GM12864 (cell line): Measurements from ENCODE around the gene CAVIN2.

Experiments
- DNase-seq: peaks from one replicate; pipeline ENCODE4 v3.0.0-alpha.2; 2011; ENCODE audit warnings: low read depth
- H3K4me3 ChIP-seq: 2 replicates; pipeline ENCODE4 v1.5.1; 2011; ENCODE audit warnings: mild to moderate bottlenecking, low read depth, low read length, control low read depth
- TF ChIP-seq, protein P1 (sequence below): IDR thresholded peaks from 2 replicates; pipeline ENCODE4 v1.5.1; 2011; ENCODE audit warnings: low read depth, mild to moderate bottlenecking, moderate library complexity, low read length, control low read depth, inconsistent platforms; ENCODE audit errors: missing control alignments

The CAVIN2 gene

DNA sequence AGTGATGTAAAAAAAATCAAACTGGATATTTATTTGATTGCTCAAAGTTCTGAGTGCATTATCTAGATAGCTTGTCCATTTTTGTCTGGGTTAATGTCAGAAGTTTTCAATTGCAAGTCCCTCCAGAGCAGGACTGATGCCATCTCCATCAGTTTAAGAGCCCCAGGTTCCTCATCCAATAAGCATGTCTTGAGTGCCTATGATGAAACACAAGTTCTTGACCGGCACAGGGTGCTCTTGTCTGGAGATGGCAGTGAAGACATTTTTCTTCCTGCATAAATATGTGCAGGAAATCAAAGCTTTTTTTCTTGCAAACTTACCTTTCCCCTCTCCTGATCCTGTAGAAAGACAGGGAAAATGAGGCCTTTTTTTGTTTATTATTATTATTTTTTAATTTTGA lies 31.9 kb downstream of the CAVIN2 start:
- TF ChIP-seq, protein P1, sequence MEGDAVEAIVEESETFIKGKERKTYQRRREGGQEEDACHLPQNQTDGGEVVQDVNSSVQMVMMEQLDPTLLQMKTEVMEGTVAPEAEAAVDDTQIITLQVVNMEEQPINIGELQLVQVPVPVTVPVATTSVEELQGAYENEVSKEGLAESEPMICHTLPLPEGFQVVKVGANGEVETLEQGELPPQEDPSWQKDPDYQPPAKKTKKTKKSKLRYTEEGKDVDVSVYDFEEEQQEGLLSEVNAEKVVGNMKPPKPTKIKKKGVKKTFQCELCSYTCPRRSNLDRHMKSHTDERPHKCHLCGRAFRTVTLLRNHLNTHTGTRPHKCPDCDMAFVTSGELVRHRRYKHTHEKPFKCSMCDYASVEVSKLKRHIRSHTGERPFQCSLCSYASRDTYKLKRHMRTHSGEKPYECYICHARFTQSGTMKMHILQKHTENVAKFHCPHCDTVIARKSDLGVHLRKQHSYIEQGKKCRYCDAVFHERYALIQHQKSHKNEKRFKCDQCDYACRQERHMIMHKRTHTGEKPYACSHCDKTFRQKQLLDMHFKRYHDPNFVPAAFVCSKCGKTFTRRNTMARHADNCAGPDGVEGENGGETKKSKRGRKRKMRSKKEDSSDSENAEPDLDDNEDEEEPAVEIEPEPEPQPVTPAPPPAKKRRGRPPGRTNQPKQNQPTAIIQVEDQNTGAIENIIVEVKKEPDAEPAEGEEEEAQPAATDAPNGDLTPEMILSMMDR: no peak
- DNase-seq: no peak
- H3K4me3 ChIP-seq: no peak overlapping the region

DNA sequence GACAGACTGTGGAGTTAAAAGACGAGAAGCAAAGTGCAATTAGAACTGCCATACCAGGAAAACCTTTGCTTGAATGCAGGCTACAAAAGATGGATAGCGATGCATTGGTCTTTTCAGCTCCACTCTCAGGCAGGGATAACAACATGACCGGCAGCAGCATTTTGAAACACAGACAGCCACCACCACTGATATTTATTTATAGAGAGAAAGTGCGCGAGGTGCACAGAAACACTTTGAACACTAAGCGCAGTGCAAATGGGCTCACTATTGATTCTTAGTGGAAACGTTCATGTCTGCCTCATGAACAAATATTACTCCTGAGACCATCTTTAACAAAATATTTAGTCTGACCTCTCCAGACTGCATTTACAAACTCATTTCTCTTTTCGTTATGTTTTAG lies 32.9 kb downstream of the CAVIN2 start:
- no peak for DNase-seq
- no peak overlapping the region for H3K4me3 ChIP-seq

DNA sequence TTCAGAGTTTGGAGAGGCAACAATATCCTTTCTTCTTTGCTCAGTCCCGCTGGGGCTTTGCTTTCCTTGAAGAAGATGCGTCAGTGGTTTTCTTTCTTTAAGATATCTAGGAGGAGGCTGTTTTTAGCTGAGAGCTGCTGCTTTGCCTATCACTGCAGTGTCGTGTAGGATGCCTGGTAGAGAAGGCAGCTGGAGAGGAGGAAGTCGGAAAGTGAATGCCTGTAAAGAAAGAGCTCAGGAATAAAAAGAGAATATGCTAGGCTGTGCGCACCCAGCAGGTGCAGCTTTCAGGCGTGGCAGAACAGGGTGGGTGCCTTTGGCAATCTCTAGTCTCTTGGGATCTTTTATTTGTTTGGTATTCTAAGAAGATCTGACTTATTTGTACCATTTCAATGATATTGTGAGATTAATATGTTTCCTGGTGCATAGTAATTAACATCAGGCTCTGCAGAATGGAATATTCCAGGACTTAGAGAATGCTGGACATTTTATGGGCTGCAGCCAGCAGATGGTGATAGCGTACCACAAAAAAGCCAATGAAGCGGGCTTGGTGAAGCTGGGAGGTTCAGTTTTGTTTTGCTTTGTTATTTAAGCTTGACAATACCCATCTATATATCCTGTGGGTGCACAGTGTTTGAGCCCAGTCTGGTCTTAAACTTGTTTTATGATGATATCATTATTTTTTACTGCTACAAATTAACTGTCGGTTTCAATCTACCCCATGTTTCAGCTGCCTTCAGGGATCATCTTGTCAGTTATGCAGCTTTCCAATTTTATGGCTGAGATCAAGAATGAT lies 34.9 kb downstream of the CAVIN2 start:
- no peak for DNase-seq
- TF ChIP-seq, protein P1: peak; percentile 66
- H3K4me3 ChIP-seq: no peak overlapping the region

More for the DNA sequence above, 32.9 kb downstream of the CAVIN2 start:
- TF ChIP-seq, protein P1: no peak

DNA sequence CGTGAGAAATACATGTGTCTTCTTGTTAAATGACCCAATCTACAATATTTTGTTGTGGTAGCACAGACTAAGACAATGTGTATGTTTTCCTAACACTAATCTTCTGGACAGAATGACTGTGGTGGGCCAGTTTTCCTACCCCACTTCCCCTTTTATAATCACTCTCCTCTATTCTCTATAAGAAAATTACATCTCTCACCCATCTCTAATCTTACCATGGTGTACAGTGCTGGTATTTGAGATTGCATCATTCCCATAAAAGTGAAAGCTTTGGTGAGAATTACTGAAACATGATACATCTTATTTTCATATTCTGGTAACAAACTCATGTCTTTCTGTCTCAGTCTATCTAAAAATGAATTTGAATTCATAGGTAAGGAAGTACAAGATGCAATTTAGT lies 40.5 kb downstream of the CAVIN2 start:
- no peak for DNase-seq
- TF ChIP-seq, protein P1: no peak
- no peak overlapping the region for H3K4me3 ChIP-seq

DNA sequence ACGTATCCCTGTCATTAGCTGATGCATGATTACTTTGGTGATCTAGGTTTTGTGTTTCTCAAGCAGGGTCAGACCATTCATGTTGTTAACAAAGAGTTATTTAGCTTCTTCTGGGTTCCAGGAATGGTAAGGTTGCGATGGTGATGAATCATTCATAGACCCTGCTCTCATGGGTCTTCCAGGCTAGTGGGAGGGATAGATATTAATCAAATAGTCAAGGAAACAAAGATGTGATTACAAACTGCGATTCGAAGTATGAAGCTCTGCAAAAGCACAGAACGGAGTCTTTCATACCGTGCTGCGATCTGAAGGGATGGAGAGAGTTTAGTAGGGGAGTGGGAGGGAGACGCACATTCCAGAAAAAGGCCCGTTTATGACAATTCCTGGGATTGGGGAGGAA lies 42.1 kb downstream of the CAVIN2 start:
- no peak for DNase-seq
- no peak overlapping the region for H3K4me3 ChIP-seq
- TF ChIP-seq, protein P1: no peak

DNA sequence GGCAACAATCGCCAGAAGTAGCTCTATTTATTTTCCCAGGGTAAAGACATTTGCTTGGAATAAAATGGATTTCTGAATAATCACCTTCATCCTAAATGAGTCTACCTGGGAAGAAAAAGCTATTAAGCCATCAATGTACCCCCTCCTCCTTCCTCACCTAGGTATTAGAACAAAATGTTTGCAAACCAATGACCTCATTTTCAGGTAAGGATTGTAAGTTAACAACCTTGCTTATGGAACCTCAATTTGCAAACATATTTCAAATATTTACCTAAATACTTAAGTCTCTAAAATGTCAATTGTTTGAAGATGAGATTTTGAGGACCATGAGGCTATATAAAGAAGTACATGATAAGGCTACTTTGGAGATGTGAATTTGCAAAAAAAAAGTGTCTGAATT lies 43.9 kb downstream of the CAVIN2 start:
- DNase-seq: no peak
- no peak overlapping the region for H3K4me3 ChIP-seq
- TF ChIP-seq, protein P1: no peak

DNA sequence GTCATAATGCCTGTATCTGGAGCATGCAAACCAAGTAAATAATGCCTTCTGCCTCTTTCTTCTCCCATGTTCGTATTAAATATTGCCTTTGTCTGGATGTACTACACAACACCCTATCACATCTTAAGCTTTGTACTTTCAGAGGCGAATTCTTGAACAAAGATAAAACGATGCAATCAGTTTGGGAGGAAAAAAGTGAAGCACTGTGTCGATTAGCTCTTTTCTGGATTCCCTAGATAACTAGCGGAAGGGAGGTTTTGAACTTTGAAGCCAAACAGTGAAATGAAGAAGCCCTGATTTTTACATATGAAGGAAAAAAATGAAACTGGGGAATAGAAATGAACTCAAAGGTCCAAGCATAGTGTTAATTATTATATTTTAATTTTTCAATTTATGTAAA lies 44.7 kb downstream of the CAVIN2 start:
- no peak overlapping the region for H3K4me3 ChIP-seq
- TF ChIP-seq, protein P1: no peak
- DNase-seq: no peak
